GM20000 (cell line): ENCODE measurements around the gene LPP.

Source experiments
- DNase-seq: peaks from one replicate; pipeline ENCODE4 v3.0.0; 2012; ENCODE audit warnings: low spot score
- TF ChIP-seq, protein P1 (sequence below): IDR thresholded peaks from 2 replicates; pipeline ENCODE4 v1.5.1; 2012; ENCODE audit warnings: mild to moderate bottlenecking, control low read depth; ENCODE audit errors: extremely low read depth, missing control alignments

LPP gene

GRCh38 chr3:188559856-188560255, 405.9 kb downstream of the LPP start:
- DNase-seq: no peak
- TF ChIP-seq, protein P1, sequence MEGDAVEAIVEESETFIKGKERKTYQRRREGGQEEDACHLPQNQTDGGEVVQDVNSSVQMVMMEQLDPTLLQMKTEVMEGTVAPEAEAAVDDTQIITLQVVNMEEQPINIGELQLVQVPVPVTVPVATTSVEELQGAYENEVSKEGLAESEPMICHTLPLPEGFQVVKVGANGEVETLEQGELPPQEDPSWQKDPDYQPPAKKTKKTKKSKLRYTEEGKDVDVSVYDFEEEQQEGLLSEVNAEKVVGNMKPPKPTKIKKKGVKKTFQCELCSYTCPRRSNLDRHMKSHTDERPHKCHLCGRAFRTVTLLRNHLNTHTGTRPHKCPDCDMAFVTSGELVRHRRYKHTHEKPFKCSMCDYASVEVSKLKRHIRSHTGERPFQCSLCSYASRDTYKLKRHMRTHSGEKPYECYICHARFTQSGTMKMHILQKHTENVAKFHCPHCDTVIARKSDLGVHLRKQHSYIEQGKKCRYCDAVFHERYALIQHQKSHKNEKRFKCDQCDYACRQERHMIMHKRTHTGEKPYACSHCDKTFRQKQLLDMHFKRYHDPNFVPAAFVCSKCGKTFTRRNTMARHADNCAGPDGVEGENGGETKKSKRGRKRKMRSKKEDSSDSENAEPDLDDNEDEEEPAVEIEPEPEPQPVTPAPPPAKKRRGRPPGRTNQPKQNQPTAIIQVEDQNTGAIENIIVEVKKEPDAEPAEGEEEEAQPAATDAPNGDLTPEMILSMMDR: no peak

GRCh38 chr3:188562144-188562543, 408.2 kb downstream of the LPP start:
- no peak for DNase-seq
- TF ChIP-seq, protein P1: no peak

- no peak for DNase-seq
- TF ChIP-seq, protein P1: no peak
Measured at GRCh38 chr3:188567478-188568195, 413.7 kb downstream of the LPP start.

DNA sequence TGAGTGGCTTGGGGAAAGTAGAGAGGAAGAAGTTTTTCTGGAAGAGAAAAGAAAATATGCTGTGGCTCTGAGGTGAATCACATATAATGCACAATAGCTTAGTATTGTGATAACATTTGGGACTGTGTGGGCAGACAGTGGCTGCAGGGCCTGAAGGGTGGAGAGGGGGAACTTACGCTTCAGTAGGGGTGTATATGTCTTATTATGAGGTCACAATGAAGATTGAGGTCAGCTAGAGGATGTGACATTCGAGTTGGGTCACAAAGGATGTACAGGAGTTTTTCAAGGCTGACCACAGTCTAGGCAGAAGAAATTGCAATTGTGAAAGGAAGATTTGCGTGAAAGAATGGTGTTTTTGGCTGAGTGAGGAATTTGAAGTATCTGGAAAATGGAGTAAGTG, 414.8 kb downstream of the LPP start:
- TF ChIP-seq, protein P1: no peak
- DNase-seq: no peak

GRCh38 chr3:188571531-188572095, 417.7 kb downstream of the LPP start:
- no peak for DNase-seq
- TF ChIP-seq, protein P1: no peak

GRCh38 chr3:188573291-188573940, 419.5 kb downstream of the LPP start:
- TF ChIP-seq, protein P1: no peak
- DNase-seq: no peak

- TF ChIP-seq, protein P1: no peak
- DNase-seq: no peak
Measured at GRCh38 chr3:188573956-188574355, 420.0 kb downstream of the LPP start.
